IMR-90 (cell line): ENCODE results near the gene AUTS2. TPM values are rescaled to one million over a fixed set of nuclear protein-coding genes. Genes with fewer than 3 reads are reported as not detected.

Experiments used
- ATAC-seq: fragments of 200-7000 bp; cut with Tn5 transposase; 2 replicates; pipeline ENCODE4 v1.9.1; 2020; ENCODE audit warnings: low read depth, mild to moderate bottlenecking, moderate library complexity
- BruUV-seq: library from RNA; stranded (reverse); fragments of 400-500 nt; replicated peaks from 2 replicates; lab custom pipeline; 2021; lab: Mats Ljungman, UMichigan
- CTCF ChIA-PET: fragments of 300-600 bp; formaldehyde crosslinking; extraction: SDS; loops from one replicate; lab custom pipeline; 2021; ENCODE audit warnings: antibody characterized with exemption; lab: Yijun Ruan, JAX
- POLR2A ChIA-PET: fragments of 300-600 bp; sonication (Branson Sonifier 250); formaldehyde crosslinking; loops from one replicate; lab custom pipeline; 2022; ENCODE audit warnings: antibody characterized with exemption; ENCODE audit not compliant: unreplicated experiment; lab: Charles Lee
- DNase-seq: peaks from one replicate; pipeline ENCODE4 v3.0.0; 2013
- H2AFZ ChIP-seq: replicated peaks from 2 replicates; pipeline ENCODE3; 2013; ENCODE audit warnings: low read length, mild to moderate bottlenecking; ENCODE audit not compliant: poor library complexity
- H2AK5ac ChIP-seq: 2 replicates; pipeline ENCODE4 v1.6.1; 2013; ENCODE audit warnings: low read depth, low read length, inconsistent platforms
- H2AK9ac ChIP-seq: replicated peaks from 2 replicates; pipeline ENCODE3; 2013; ENCODE audit warnings: mild to moderate bottlenecking, low read depth, low read length, moderate library complexity; ENCODE audit not compliant: poor library complexity
- H2BK120ac ChIP-seq: 2 replicates; pipeline ENCODE4 v1.6.1; 2013; ENCODE audit warnings: low read depth, low read length, inconsistent platforms
- H2BK15ac ChIP-seq: 3 replicates; pipeline ENCODE4 v1.6.1; 2013; ENCODE audit warnings: low read depth, low read length, inconsistent platforms
- H2BK20ac ChIP-seq: 2 replicates; pipeline ENCODE4 v1.6.1; 2013; ENCODE audit warnings: low read depth, mild to moderate bottlenecking, inconsistent platforms, low read length, moderate library complexity
- H2BK5ac ChIP-seq: 2 replicates; pipeline ENCODE4 v1.6.1; 2013; ENCODE audit warnings: mild to moderate bottlenecking, low read depth, low read length, inconsistent platforms; ENCODE audit not compliant: poor library complexity, severe bottlenecking
- H3K14ac ChIP-seq: replicated peaks from 2 replicates; pipeline ENCODE4 v1.6.1; 2013; ENCODE audit warnings: low read depth, low read length, inconsistent platforms
- H3K18ac ChIP-seq: 2 replicates; pipeline ENCODE4 v1.6.1; 2013; ENCODE audit warnings: low read depth, low read length, control low read depth
- H3K23ac ChIP-seq: 2 replicates; pipeline ENCODE4 v1.6.1; 2013; ENCODE audit warnings: low read depth, low read length, inconsistent platforms
- H3K27ac ChIP-seq: 2 replicates; pipeline ENCODE4 v1.5.1; 2013; ENCODE audit warnings: mild to moderate bottlenecking, control low read depth, low read length; ENCODE audit not compliant: insufficient read depth
- H3K27me3 ChIP-seq: 2 replicates; pipeline ENCODE4 v1.6.1; 2013; ENCODE audit warnings: low read length; ENCODE audit not compliant: control insufficient read depth, insufficient read depth
- H3K36me3 ChIP-seq: 2 replicates; pipeline ENCODE4 v1.6.1; 2013; ENCODE audit warnings: low read length, mixed read lengths; ENCODE audit not compliant: control insufficient read depth, insufficient read depth
- H3K4ac ChIP-seq: 2 replicates; pipeline ENCODE4 v1.6.1; 2013; ENCODE audit warnings: low read depth, low read length, inconsistent platforms
- H3K4me1 ChIP-seq: 2 replicates; pipeline ENCODE4 v1.6.1; 2013; ENCODE audit warnings: low read length, mixed read lengths; ENCODE audit not compliant: control insufficient read depth, insufficient read depth
- H3K4me2 ChIP-seq: 2 replicates; pipeline ENCODE4 v1.6.1; 2013; ENCODE audit warnings: low read depth, mild to moderate bottlenecking, control low read depth, low read length, moderate library complexity
- H3K4me3 ChIP-seq: 2 replicates; pipeline ENCODE4 v1.5.1; 2013; ENCODE audit warnings: low read depth, mild to moderate bottlenecking, control low read depth, low read length, moderate library complexity; ENCODE audit not compliant: insufficient read depth
- H3K56ac ChIP-seq: 2 replicates; pipeline ENCODE4 v1.6.1; 2013; ENCODE audit warnings: low read length, inconsistent platforms; ENCODE audit not compliant: insufficient read depth; ENCODE audit errors: extremely low read depth
- H3K79me1 ChIP-seq, 2 experiments: 2 replicates each; pipeline ENCODE4 v1.6.1; 2013; ENCODE audit warnings: low read length in 2 of 2, inconsistent platforms in 1 of 2, low read depth in 1 of 2
- H3K9ac ChIP-seq: 2 replicates; pipeline ENCODE4 v1.6.1; 2013; ENCODE audit warnings: low read depth, low read length, control low read depth
- H3K9me1 ChIP-seq: 2 replicates; pipeline ENCODE4 v1.6.1; 2013; ENCODE audit warnings: low read length, inconsistent platforms; ENCODE audit not compliant: insufficient read depth
- H3K9me3 ChIP-seq: 2 replicates; pipeline ENCODE4 v1.6.1; 2013; ENCODE audit warnings: low read length; ENCODE audit not compliant: control insufficient read depth, insufficient read depth
- H4K20me1 ChIP-seq: 2 replicates; pipeline ENCODE4 v1.6.1; 2013; ENCODE audit warnings: low read length, inconsistent platforms; ENCODE audit not compliant: insufficient read depth
- H4K5ac ChIP-seq: 2 replicates; pipeline ENCODE4 v1.6.1; 2013; ENCODE audit warnings: mild to moderate bottlenecking, low read depth, low read length, control low read depth
- H4K8ac ChIP-seq, 2 experiments: 2 replicates each; pipeline ENCODE4 v1.6.1; 2013; ENCODE audit warnings: low read depth in 2 of 2, low read length in 2 of 2, control low read depth in 1 of 2, inconsistent platforms in 1 of 2
- H4K91ac ChIP-seq: 2 replicates; pipeline ENCODE4 v1.6.1; 2013; ENCODE audit warnings: low read depth, low read length, inconsistent platforms; ENCODE audit not compliant: insufficient read depth
- SMC3 ChIP-seq: fragments of 150-350 bp; IDR thresholded peaks from 2 replicates; pipeline ENCODE4 v1.6.1; 2016; ENCODE audit warnings: low read depth, mild to moderate bottlenecking, antibody characterized with exemption, low read length, moderate library complexity
- WGBS, 2 experiments: methylation state at CpG; one replicate each; pipeline versions ENCODE4 v1.1.5 to v1.1.7; 2013; ENCODE audit warnings: missing lambda C conversion rate in 2 of 2; ENCODE audit not compliant: insufficient read length in 1 of 2; ENCODE audit errors: extremely low coverage in 2 of 2; 5-methylcytosine and 5-hydroxymethylcytosine counted together
- dilution Hi-C: fragments of 300-500 bp; cut with HindIII; formaldehyde crosslinking; loops from one replicate; pipeline ENCODE4 v1.14.3; 2018; ENCODE audit warnings: low sequenced_read_pairs; ENCODE audit not compliant: unreplicated experiment
- in situ Hi-C: fragments of 300-500 bp; cut with MboI; formaldehyde crosslinking; loops from 3 replicates; pipeline ENCODE4 v1.14.3; 2019; ENCODE audit warnings: low sequenced_read_pairs, inconsistent platforms, mixed read lengths
- intact Hi-C: fragments of 100-400 bp; cut with micrococcal nuclease; formaldehyde crosslinking; loops from 2 replicates; pipeline ENCODE4 v1.10.0; 2022
- polyA plus RNA-seq, 3 experiments: library from polyadenylated mRNA; depleted of rRNA; stranded (reverse); fragments of >200 nt; gene quantifications; 2 replicates each; pipeline ENCODE4 v1.2.3, GENCODE V29; 2012; ENCODE audit warnings: low replicate concordance in 1 of 3
- total RNA-seq: library from RNA; depleted of rRNA; stranded (reverse); fragments of >200 nt; gene quantifications from 2 replicates; pipeline ENCODE4 v1.2.3, GENCODE V29; 2012

The AUTS2 gene
- total and polyA plus RNA-seq, 2 of the 4 experiments (the other 2 are of a cell fraction): 0.90 to 3.0 TPM

- no peak overlapping the region for H3K9ac ChIP-seq
- ChIA-PET POLR2A (no interaction called here), CTCF (interaction anchor here (0.6 kb wide), 2 partner anchors 11 to 831 kb away, joined by 3 to 4 read pairs; no protein-coding TSS in a partner anchor)
- no peak overlapping the region for H3K23ac ChIP-seq
- H3K9me3 ChIP-seq: no peaks in the 10 kb centered on the region
- H3K27ac ChIP-seq: no peak overlapping the region
- no peak overlapping the region for H4K91ac ChIP-seq
- H3K4me2 ChIP-seq: no peak overlapping the region
- no peaks in the 10 kb centered on the region for H3K27me3 ChIP-seq
- H2BK20ac ChIP-seq: no peak overlapping the region
- no peak overlapping the region for H4K8ac ChIP-seq
- H3K18ac ChIP-seq: no peak overlapping the region
- intact Hi-C loops (no loop called here), dilution Hi-C loops (no loop called here), in situ Hi-C loops (no loop called here)
- no peak overlapping the region for H2BK120ac ChIP-seq
- H2BK15ac ChIP-seq: no peak overlapping the region
- H3K4ac ChIP-seq: no peak overlapping the region
- no peak overlapping the region for H3K4me3 ChIP-seq
- H4K20me1 ChIP-seq: no peaks in the 10 kb centered on the region
- H3K9me1 ChIP-seq: no peaks in the 10 kb centered on the region
- no TSS peak for BruUV-seq
- no peaks in the 10 kb centered on the region for H3K36me3 ChIP-seq
- H3K79me1 ChIP-seq: peaks cover 0 to 5% of the 10 kb centered on the region in 2 experiments; a peak in 2 of 4 replicates
- no peak for DNase-seq
- no peak for ATAC-seq
- H3K4me1 ChIP-seq: no peaks in the 10 kb centered on the region
- H4K5ac ChIP-seq: no peak overlapping the region
- no peak overlapping the region for H3K56ac ChIP-seq
- no CpG with 5 or more reads among the region's 1 CpG for WGBS, 2 experiments
- no peak for TF ChIP-seq SMC3
- H3K14ac ChIP-seq: no peak overlapping the region
- no peak overlapping the region for H2AK5ac ChIP-seq
- no peak overlapping the region for H2AFZ ChIP-seq
- no peak overlapping the region for H2BK5ac ChIP-seq
- no peak overlapping the region for H2AK9ac ChIP-seq
These were observed 1123.2 kb downstream of the AUTS2 start for GRCh38 chr7:70721500-70721899.
